ENCODE results near the gene SLC15A5.

DNA sequence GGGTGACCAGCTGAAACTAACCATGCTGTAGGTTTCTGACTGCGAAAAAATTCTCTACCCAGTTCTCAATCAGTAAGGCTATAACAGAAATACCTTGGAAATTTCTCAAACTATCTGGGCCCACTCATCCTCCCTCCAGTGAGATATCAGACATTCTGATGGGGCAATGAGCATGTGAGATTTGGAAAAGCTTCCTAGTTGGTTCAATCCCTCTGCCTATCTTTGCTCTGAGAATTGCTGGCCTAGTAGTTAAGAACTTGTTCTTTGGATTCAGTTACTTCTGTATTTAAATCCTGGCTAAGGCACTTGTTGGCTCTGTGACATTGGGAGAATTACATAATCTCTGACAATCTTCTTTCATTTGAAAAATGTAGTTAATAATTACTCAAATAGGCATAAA is 119.4 kb downstream of the SLC15A5 start:
- TF ChIP-seq, protein P1, sequence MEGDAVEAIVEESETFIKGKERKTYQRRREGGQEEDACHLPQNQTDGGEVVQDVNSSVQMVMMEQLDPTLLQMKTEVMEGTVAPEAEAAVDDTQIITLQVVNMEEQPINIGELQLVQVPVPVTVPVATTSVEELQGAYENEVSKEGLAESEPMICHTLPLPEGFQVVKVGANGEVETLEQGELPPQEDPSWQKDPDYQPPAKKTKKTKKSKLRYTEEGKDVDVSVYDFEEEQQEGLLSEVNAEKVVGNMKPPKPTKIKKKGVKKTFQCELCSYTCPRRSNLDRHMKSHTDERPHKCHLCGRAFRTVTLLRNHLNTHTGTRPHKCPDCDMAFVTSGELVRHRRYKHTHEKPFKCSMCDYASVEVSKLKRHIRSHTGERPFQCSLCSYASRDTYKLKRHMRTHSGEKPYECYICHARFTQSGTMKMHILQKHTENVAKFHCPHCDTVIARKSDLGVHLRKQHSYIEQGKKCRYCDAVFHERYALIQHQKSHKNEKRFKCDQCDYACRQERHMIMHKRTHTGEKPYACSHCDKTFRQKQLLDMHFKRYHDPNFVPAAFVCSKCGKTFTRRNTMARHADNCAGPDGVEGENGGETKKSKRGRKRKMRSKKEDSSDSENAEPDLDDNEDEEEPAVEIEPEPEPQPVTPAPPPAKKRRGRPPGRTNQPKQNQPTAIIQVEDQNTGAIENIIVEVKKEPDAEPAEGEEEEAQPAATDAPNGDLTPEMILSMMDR (IDR thresholded peaks at IDR 0.05): no peak
- TF ChIP-seq POLR2A (IDR thresholded peaks at IDR 0.05): no peak
- TF ChIP-seq POLR2AphosphoS5 (IDR thresholded peaks at IDR 0.05; ENCODE audit: insufficient read depth in 1 of 2, low read depth in 1 of 2): no peak

Data from vagina (tissue), 2 donors.